Measurements from ENCODE around the gene NAALADL2. TPM values are rescaled to one million over a fixed set of nuclear protein-coding genes. Genes with fewer than 3 reads are reported as not detected.

The NAALADL2 gene
- total RNA-seq, 3 donors from 2014 or later: 18.4 to 43.9 (median 20.8) TPM

DNA sequence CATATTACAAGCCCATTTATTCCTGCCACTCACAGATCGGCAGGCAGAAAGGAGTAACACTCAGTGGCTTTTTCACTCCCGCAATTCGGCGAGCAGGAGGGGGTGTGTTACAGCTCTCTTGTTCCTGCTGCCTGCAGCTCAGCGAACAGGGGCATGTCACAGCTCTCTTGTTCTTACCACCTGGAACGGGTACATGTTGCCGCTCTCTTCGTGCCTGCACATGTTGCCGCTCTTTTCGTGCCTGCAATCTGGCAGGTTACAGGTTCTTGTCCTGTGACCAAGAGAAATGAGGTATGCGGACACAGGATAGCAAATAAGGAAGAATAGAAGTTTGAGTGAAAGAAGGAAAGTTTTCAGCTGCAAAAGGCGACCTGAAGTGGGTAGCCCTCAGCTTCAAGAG lies 761.4 kb downstream of the NAALADL2 start:
- ATAC-seq: no peak
- intact Hi-C loops (cut with DNase I, micrococcal nuclease): no loop called here
- Histone ChIP-seq H3K9me3 (no peaks in the 10 kb centered on the region), H3K4me3 (no peak overlapping the region), H3K36me3 (ENCODE audit: low read depth) (no peaks in the 10 kb centered on the region), H3K4me1 (ENCODE audit: low read depth) (no peaks in the 10 kb centered on the region)
- TF ChIP-seq, protein P1, sequence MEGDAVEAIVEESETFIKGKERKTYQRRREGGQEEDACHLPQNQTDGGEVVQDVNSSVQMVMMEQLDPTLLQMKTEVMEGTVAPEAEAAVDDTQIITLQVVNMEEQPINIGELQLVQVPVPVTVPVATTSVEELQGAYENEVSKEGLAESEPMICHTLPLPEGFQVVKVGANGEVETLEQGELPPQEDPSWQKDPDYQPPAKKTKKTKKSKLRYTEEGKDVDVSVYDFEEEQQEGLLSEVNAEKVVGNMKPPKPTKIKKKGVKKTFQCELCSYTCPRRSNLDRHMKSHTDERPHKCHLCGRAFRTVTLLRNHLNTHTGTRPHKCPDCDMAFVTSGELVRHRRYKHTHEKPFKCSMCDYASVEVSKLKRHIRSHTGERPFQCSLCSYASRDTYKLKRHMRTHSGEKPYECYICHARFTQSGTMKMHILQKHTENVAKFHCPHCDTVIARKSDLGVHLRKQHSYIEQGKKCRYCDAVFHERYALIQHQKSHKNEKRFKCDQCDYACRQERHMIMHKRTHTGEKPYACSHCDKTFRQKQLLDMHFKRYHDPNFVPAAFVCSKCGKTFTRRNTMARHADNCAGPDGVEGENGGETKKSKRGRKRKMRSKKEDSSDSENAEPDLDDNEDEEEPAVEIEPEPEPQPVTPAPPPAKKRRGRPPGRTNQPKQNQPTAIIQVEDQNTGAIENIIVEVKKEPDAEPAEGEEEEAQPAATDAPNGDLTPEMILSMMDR (IDR thresholded peaks at IDR 0.05): no peak
- no peak for DNase-seq

DNA sequence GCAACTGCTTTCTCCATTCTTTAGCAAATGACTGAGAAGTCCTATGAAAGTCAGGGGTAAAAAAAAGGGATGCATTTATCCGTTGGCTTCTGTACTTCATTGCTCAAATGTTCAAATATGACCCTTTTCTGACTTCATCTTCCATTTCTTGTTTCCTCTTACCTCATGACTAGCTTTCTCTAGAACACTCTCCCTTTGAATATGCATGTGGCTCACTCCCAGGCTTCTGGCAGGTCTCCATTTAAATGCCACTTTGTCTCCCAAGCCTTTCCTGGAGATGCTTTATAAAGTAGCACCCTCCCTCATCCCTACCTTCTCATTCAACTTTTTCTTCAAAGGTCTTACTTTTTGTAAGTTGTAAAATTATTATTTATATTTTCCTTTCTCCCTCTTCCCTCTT lies 781.8 kb downstream of the NAALADL2 start:
- H3K4me3 ChIP-seq: no peak overlapping the region
- no peak for ATAC-seq

DNA sequence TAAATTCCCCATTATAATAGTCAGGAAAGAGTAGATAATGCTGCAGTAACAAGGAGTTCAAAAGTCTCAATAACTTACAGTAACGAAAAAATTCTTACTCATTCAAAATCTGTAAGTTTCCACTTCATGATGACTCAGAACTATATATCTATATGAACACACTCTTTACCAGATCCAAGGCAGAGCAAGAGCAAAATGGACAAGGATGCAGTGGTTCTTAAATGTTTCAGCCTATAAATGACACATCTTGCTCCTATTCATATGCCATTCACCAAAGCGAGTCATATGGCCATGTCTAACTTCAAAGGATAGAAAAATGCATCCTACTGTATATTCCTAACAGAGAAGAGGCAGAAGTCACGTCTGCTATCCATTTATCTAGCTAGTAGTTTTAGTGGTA lies 787.7 kb downstream of the NAALADL2 start:
- TF ChIP-seq, protein P1 (IDR thresholded peaks at IDR 0.05): no peak
- DNase-seq: no peak
- H3K36me3 ChIP-seq (ENCODE audit: low read depth): no peaks in the 10 kb centered on the region
- intact Hi-C loops (cut with DNase I, micrococcal nuclease): no loop called here
- no peaks in the 10 kb centered on the region for H3K4me1 ChIP-seq (ENCODE audit: low read depth)
- H3K9me3 ChIP-seq: no peaks in the 10 kb centered on the region
- ATAC-seq: no peak
- H3K4me3 ChIP-seq: no peak overlapping the region

More for the DNA sequence above, 781.8 kb downstream of the NAALADL2 start:
- no peaks in the 10 kb centered on the region for H3K36me3 ChIP-seq (ENCODE audit: low read depth)
- TF ChIP-seq, protein P1 (IDR thresholded peaks at IDR 0.05): no peak
- H3K9me3 ChIP-seq: no peaks in the 10 kb centered on the region
- H3K4me1 ChIP-seq (ENCODE audit: low read depth): no peaks in the 10 kb centered on the region
- intact Hi-C loops (cut with DNase I, micrococcal nuclease): no loop called here
- no peak for DNase-seq

DNA sequence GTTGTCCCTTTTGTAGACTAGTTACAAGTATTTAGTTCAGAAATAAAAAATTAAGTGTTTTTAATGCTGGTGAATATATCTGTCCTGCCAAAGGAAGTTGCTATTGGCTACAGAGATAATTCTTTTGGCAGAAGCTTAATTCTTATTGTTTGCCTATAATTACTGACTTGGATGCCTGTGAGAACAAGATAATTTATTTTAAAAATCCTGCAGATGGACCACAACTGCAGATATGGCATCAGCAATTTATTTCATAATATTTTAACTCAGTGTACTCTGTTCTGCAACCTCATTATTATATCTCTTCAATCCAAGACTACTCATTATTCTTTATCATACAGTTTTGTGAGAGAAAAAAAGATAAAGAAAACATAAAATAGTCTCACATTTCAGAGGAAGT lies 789.8 kb downstream of the NAALADL2 start:
- H3K4me1 ChIP-seq (ENCODE audit: low read depth): no peaks in the 10 kb centered on the region
- DNase-seq (no peak), ATAC-seq (no peak)
- H3K36me3 ChIP-seq (ENCODE audit: low read depth): no peaks in the 10 kb centered on the region
- intact Hi-C loops (cut with DNase I, micrococcal nuclease): no loop called here
- no peak overlapping the region for H3K4me3 ChIP-seq
- TF ChIP-seq, protein P1 (IDR thresholded peaks at IDR 0.05): no peak
- H3K9me3 ChIP-seq: no peaks in the 10 kb centered on the region

DNA sequence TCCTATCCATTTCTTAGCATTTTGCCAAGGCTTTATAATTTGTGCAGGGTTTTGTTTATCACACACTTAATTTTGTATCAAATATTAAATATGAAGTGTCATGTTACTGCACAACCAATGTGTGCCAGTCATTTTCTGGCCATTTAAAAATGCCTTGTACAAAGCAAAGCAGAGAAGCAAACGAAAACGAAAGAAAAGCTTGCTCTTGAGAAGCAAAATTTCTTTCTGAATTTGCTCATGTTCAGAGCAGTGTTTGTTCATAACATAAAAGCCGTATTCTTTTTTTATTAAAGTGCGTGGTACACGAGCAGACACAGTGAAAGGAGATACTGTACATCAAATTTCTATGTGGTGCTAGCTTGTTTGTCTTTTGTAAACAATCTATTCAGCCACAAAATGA lies 792.6 kb downstream of the NAALADL2 start:
- Histone ChIP-seq H3K9me3 (no peaks in the 10 kb centered on the region), H3K4me1 (ENCODE audit: low read depth) (no peaks in the 10 kb centered on the region), H3K36me3 (ENCODE audit: low read depth) (no peaks in the 10 kb centered on the region), H3K4me3 (no peak overlapping the region)
- ATAC-seq (no peak), DNase-seq (no peak)
- intact Hi-C loops (cut with DNase I, micrococcal nuclease): no loop called here
- TF ChIP-seq, protein P1 (IDR thresholded peaks at IDR 0.05): no peak

DNA sequence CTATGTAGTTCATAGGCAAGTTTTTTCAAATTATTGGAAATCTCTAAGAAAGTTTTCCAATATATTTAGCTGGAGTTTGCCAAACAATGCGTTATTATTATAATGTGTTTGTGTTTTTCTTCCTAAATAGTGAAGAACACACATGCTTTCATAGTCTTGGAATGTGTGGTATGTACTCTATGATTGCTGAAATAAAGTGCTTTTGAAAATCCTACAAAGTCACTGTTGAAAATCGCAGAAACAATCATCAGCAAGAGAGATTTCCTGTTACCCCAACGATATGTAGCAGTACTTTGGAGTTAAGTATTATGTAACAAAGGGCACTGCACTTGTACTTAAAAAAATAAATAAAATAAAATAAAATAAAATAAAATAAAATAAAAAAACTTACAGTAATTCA lies 796.2 kb downstream of the NAALADL2 start:
- intact Hi-C loops (cut with DNase I, micrococcal nuclease): no loop called here
- no peak for DNase-seq
- no peaks in the 10 kb centered on the region for H3K36me3 ChIP-seq (ENCODE audit: low read depth)
- TF ChIP-seq, protein P1 (IDR thresholded peaks at IDR 0.05): no peak
- no peak overlapping the region for H3K4me3 ChIP-seq
- H3K9me3 ChIP-seq: no peaks in the 10 kb centered on the region
- H3K4me1 ChIP-seq (ENCODE audit: low read depth): no peaks in the 10 kb centered on the region
- no peak for ATAC-seq

Measured in mucosa of descending colon (tissue), 3 donors.